ENCODE results near the gene UBALD1. TPM values are rescaled to one million over a fixed set of nuclear protein-coding genes. Genes with fewer than 3 reads are reported as not detected.

Gene UBALD1
- total and polyA plus RNA-seq, 9 donors: 0.43 to 39.5 (median 21.4) TPM

GRCh38 chr16:4570086-4570485 lies 44.6 kb downstream of the UBALD1 start:
- no peak overlapping the region for H3K27ac ChIP-seq
- H3K27me3 ChIP-seq: no peaks in the 10 kb centered on the region
- no peaks in the 10 kb centered on the region for H3K36me3 ChIP-seq
- H3K4me3 ChIP-seq: no peak overlapping the region
- DNase-seq: no peak
- TF ChIP-seq EP300 (IDR thresholded peaks at IDR 0.05) (no peak), POLR2A (IDR thresholded peaks at IDR 0.05) (no peak)
- TF ChIP-seq, protein P1, sequence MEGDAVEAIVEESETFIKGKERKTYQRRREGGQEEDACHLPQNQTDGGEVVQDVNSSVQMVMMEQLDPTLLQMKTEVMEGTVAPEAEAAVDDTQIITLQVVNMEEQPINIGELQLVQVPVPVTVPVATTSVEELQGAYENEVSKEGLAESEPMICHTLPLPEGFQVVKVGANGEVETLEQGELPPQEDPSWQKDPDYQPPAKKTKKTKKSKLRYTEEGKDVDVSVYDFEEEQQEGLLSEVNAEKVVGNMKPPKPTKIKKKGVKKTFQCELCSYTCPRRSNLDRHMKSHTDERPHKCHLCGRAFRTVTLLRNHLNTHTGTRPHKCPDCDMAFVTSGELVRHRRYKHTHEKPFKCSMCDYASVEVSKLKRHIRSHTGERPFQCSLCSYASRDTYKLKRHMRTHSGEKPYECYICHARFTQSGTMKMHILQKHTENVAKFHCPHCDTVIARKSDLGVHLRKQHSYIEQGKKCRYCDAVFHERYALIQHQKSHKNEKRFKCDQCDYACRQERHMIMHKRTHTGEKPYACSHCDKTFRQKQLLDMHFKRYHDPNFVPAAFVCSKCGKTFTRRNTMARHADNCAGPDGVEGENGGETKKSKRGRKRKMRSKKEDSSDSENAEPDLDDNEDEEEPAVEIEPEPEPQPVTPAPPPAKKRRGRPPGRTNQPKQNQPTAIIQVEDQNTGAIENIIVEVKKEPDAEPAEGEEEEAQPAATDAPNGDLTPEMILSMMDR (IDR thresholded peaks at IDR 0.05): no peak
- no peaks in the 10 kb centered on the region for H3K4me1 ChIP-seq (ENCODE audit: insufficient read depth)
- WGBS, 3 donors: 70 to 76% (median 70%) methylated on average over 6 of the region's 6 CpGs
- intact Hi-C loops (cut with DNase I): no loop called here
- no peaks in the 10 kb centered on the region for H3K9me3 ChIP-seq

DNA sequence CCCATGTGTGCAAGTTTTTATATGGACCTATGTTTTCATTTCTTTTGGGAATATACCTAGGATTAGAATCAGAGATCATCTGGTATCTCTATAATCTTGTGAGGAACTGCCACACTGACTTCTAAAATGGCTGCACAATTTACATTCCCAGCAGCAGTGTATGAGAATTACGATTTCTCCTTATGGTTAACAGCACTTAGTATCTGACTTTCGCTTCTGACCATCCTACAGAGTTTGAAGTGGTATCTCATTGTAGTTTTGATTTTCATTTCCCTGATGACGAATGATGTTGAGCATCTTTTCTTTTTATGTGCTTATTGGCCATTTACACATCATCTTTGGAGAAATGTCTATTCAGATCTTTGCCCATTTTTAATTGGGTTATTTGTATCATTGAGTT lies 48.5 kb downstream of the UBALD1 start:
- H3K27ac ChIP-seq: no peak overlapping the region
- DNase-seq: no peak
- TF ChIP-seq, protein P1 (IDR thresholded peaks at IDR 0.05): no peak
- no peak for TF ChIP-seq EP300 (IDR thresholded peaks at IDR 0.05)
- no peak for TF ChIP-seq POLR2A (IDR thresholded peaks at IDR 0.05)
- H3K36me3 ChIP-seq: no peaks in the 10 kb centered on the region
- H3K27me3 ChIP-seq: no peaks in the 10 kb centered on the region
- no peaks in the 10 kb centered on the region for H3K4me1 ChIP-seq (ENCODE audit: insufficient read depth)
- WGBS, 3 donors: 76 to 89% (median 77%) methylated on average over 3 of the region's 3 CpGs
- H3K9me3 ChIP-seq: no peaks in the 10 kb centered on the region
- intact Hi-C loops (cut with DNase I): no loop called here
- no peak overlapping the region for H3K4me3 ChIP-seq

DNA sequence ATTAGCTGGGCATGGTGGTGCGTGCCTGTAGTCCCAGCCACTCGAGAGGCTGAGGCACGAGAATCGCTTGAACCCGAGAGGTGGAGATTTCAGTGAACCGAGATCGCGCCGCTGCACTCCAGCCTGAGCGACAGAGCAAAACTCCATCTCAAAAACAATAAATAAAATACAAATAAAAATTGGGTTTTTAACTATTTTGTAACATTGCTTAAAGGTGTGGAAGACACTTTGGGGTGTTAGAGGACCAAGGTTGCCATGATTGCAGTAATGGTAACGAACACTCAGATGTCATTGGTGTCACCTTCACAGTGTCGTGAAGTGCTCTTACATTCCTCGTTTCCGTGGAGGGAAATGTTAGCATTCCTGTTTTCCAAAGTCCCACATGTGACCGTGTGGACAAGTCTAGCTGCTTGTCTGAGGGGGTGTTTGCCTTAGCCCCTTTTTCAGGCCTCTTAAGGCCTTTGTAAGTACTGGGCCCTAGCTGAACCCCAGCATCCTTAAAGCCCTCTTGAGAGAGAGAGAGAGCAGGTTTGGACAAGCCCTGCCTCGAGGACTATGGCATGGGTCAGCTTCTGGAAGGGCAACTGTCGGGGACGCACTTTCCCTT lies 49.9 kb downstream of the UBALD1 start:
- no peak overlapping the region for H3K4me3 ChIP-seq
- no peak for DNase-seq
- H3K36me3 ChIP-seq: no peaks in the 10 kb centered on the region
- H3K4me1 ChIP-seq (ENCODE audit: insufficient read depth): no peaks in the 10 kb centered on the region
- H3K27me3 ChIP-seq: no peaks in the 10 kb centered on the region
- H3K27ac ChIP-seq: no peak overlapping the region
- H3K9me3 ChIP-seq: no peaks in the 10 kb centered on the region
- WGBS, 3 donors: 81 to 86% (median 82%) methylated on average over 18 of the region's 18 CpGs
- TF ChIP-seq, protein P1 (IDR thresholded peaks at IDR 0.05): no peak
- TF ChIP-seq POLR2A (IDR thresholded peaks at IDR 0.05): no peak
- TF ChIP-seq EP300 (IDR thresholded peaks at IDR 0.05): no peak
- intact Hi-C loops (cut with DNase I): no loop called here

DNA sequence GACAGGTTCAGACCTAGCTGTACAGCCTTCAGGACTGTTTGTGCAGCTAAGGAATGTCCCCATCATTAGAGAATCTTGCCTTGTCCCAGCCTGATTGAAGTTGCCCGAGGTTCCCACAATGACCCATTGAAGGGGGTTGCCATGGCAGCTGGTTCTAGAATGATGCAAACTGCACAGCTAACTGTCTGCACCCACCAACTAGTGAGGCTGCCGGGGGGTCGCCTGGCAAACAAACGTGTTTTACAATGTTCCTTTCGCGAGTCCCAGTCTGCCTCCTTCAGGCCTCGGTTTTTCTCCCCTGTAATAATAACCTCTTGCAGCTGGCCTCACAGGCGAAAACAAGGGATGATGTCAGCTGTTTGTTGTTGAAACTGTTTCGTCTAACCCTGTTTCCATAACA lies 53.1 kb downstream of the UBALD1 start:
- no peak overlapping the region for H3K4me3 ChIP-seq
- intact Hi-C loops (cut with DNase I): no loop called here
- no peaks in the 10 kb centered on the region for H3K9me3 ChIP-seq
- TF ChIP-seq EP300 (IDR thresholded peaks at IDR 0.05) (no peak), POLR2A (IDR thresholded peaks at IDR 0.05) (no peak)
- TF ChIP-seq, protein P1 (IDR thresholded peaks at IDR 0.05): no peak
- no peaks in the 10 kb centered on the region for H3K4me1 ChIP-seq (ENCODE audit: insufficient read depth)
- no peaks in the 10 kb centered on the region for H3K27me3 ChIP-seq
- no peak overlapping the region for H3K27ac ChIP-seq
- H3K36me3 ChIP-seq: no peaks in the 10 kb centered on the region
- 13 to 36% (median 19%) methylated on average over 9 of the region's 9 CpGs for WGBS, 3 donors
- no peak for DNase-seq

Small RNA genes within 50 kb of the gene (small RNA-seq; reads per million reads assigned to genes)
- gene RN7SL850P: not detected

Other genes starting within 250 kb of the UBALD1 start
- gene VASN, start 243.0 kb downstream of the UBALD1 start, total RNA-seq: 10 to 100 TPM; 19.8 to 49.5 (median 43.5) TPM
- gene VASN, start 243.0 kb downstream of the UBALD1 start, polyA plus RNA-seq: 10 to 100 TPM in 1 of 2 donors, 1 to 10 TPM in 1; 2.4 to 47.6 TPM
- gene CORO7, start 198.3 kb downstream of the UBALD1 start, total RNA-seq: 10 to 100 TPM in 6 of 7 donors, 1 to 10 TPM in 1; 7.6 to 29.5 (median 19.5) TPM
- gene CORO7, start 198.3 kb downstream of the UBALD1 start, polyA plus RNA-seq: 1 to 10 TPM; 1.3 to 9.7 TPM
- 10 to 100 TPM; 32.5 to 47.0 (median 39.0) TPM for gene DNAJA3, start 189.0 kb downstream of the UBALD1 start, total RNA-seq
- gene DNAJA3, start 189.0 kb downstream of the UBALD1 start, polyA plus RNA-seq: 10 to 100 TPM; 26.4 to 35.0 TPM
- 10 to 100 TPM; 41.7 to 72.7 (median 51.5) TPM for gene NMRAL1, start 140.3 kb downstream of the UBALD1 start, total RNA-seq
- 10 to 100 TPM; 15.0 to 56.5 TPM for gene NMRAL1, start 140.3 kb downstream of the UBALD1 start, polyA plus RNA-seq
- gene HMOX2, start 138.5 kb downstream of the UBALD1 start, total RNA-seq: 10 to 100 TPM; 25.0 to 40.5 (median 31.6) TPM
- 10 to 100 TPM; 29.5 to 73.3 TPM for gene HMOX2, start 138.5 kb downstream of the UBALD1 start, polyA plus RNA-seq
- gene CDIP1, start 76.1 kb downstream of the UBALD1 start, total RNA-seq: 10 to 100 TPM; 14.6 to 55.1 (median 41.4) TPM
- gene CDIP1, start 76.1 kb downstream of the UBALD1 start, polyA plus RNA-seq: 10 to 100 TPM; 19.1 to 24.5 TPM
- under 1 TPM; 0.10 to 0.30 (median 0.13) TPM for gene C16orf96, start 58.5 kb downstream of the UBALD1 start, total RNA-seq
- under 1 TPM; 0.07 to 0.08 TPM for gene C16orf96, start 58.5 kb downstream of the UBALD1 start, polyA plus RNA-seq
- 10 to 100 TPM; 23.2 to 94.2 (median 64.6) TPM for gene MGRN1, start 9.9 kb upstream of the UBALD1 start, total RNA-seq
- 10 to 100 TPM; 21.5 to 27.9 TPM for gene MGRN1, start 9.9 kb upstream of the UBALD1 start, polyA plus RNA-seq
- gene NUDT16L1, start 78.7 kb upstream of the UBALD1 start, total RNA-seq: 10 to 100 TPM; 19.4 to 33.1 (median 28.0) TPM
- 10 to 100 TPM in 1 of 2 donors, 1 to 10 TPM in 1; 8.1 to 33.6 TPM for gene NUDT16L1, start 78.7 kb upstream of the UBALD1 start, polyA plus RNA-seq
- 10 to 100 TPM; 19.8 to 37.4 (median 32.3) TPM for gene ANKS3, start 119.4 kb upstream of the UBALD1 start, total RNA-seq
- 10 to 100 TPM in 1 of 2 donors, 1 to 10 TPM in 1; 6.7 to 26.0 TPM for gene ANKS3, start 119.4 kb upstream of the UBALD1 start, polyA plus RNA-seq
- gene DNAAF8, start 119.6 kb upstream of the UBALD1 start, total RNA-seq: 1 to 10 TPM in 6 of 7 donors, under 1 TPM in 1; 0.48 to 9.1 (median 1.5) TPM
- 1 to 10 TPM in 1 of 2 donors, under 1 TPM in 1; 0.35 to 1.2 TPM for gene DNAAF8, start 119.6 kb upstream of the UBALD1 start, polyA plus RNA-seq
- gene ZNF500, start 152.3 kb upstream of the UBALD1 start, total RNA-seq: 10 to 100 TPM; 10.1 to 27.7 (median 22.1) TPM
- gene ZNF500, start 152.3 kb upstream of the UBALD1 start, polyA plus RNA-seq: 10 to 100 TPM in 1 of 2 donors, 1 to 10 TPM in 1; 4.7 to 22.3 TPM
- under 1 TPM in 1 of 7 donors, not detected in 6; 0.32 TPM for gene SEPTIN12, start 173.5 kb upstream of the UBALD1 start, total RNA-seq
- not detected for gene SEPTIN12, start 173.5 kb upstream of the UBALD1 start, polyA plus RNA-seq
- 10 to 100 TPM in 2 of 7 donors, 1 to 10 TPM in 2, not detected in 3; 1.5 to 30.9 (median 7.8) TPM for gene SMIM22, start 180.5 kb upstream of the UBALD1 start, total RNA-seq
- gene SMIM22, start 180.5 kb upstream of the UBALD1 start, polyA plus RNA-seq: not detected
- gene ROGDI, start 187.7 kb upstream of the UBALD1 start, total RNA-seq: 10 to 100 TPM in 6 of 7 donors, 1 to 10 TPM in 1; 6.0 to 31.9 (median 25.0) TPM
- gene ROGDI, start 187.7 kb upstream of the UBALD1 start, polyA plus RNA-seq: 10 to 100 TPM in 1 of 2 donors, 1 to 10 TPM in 1; 9.2 to 17.3 TPM
- gene GLYR1, start 232.4 kb upstream of the UBALD1 start, total RNA-seq: 10 to 100 TPM; 30.3 to 79.5 (median 69.7) TPM
- 10 to 100 TPM; 36.9 to 77.1 TPM for gene GLYR1, start 232.4 kb upstream of the UBALD1 start, polyA plus RNA-seq
- 10 to 100 TPM; 16.1 to 41.3 (median 27.3) TPM for gene UBN1, start 232.6 kb upstream of the UBALD1 start, total RNA-seq
- 10 to 100 TPM; 14.5 to 17.9 TPM for gene UBN1, start 232.6 kb upstream of the UBALD1 start, polyA plus RNA-seq